Medulla oblongata (tissue), 1 donor: ENCODE measurements around the gene TNXB.
"Not testable (repeated sequence)": the region's sequence is repeated elsewhere in the genome, so short reads cannot be mapped to it uniquely, and the experiment has no call there.

ENCODE experiments used
- DNase-seq: peaks from one replicate; pipeline ENCODE4 v3.0.0-alpha.2; 2015; ENCODE audit errors: extremely low spot score

Gene TNXB

DNA sequence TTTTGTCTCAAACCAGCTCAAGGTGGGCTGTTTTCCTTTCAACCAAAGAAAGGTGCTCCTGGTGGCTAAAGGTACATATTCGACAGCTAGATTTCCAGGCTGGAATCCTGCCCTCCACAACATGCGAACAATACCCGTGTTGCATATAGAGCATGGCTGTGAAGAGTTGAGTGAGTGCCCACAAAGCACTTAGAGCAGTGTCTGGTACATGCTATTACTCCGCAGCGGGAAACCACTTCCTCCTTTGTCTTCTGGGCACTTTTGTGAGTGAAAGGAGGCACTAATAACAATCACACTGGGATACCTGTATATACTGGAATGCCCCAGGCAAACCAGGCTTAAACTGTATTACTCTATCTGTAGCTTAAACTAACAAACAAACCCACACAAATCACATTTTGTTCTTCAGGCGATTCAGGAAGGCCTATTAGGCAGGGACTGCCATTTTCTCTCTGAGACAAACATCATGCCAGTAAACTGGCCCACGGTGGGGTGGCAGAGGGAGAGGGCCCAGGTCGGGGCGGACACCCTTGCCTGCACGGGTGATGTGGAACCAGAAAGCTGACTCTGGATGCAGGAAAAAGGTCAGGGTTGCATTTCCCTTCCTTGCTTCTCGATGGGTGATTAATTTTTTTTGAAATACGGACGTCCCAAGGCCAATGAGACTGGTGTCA, 104.1 kb downstream of the TNXB start:
- DNase-seq: not testable (repeated sequence)

DNA sequence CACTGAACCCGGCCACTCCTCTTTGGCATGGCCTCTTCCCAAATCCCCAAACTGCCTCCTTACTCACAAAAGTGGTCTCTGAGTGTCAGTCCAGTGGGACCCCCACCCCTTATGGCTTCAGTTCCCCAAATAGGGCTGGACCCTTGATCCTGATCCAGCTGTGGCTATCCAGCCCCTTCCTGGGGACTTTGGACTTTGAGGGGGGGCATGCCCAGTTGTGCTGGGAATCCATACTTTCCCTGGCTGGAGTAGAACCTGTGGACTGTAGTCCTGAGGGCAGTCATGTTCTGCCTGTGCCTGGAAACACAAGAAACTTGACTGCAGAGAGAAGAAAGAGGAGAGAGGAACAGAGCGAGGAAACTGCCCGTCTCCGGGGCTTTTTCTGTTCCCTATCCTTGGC, 104.7 kb downstream of the TNXB start:
- not testable (repeated sequence) for DNase-seq

DNA sequence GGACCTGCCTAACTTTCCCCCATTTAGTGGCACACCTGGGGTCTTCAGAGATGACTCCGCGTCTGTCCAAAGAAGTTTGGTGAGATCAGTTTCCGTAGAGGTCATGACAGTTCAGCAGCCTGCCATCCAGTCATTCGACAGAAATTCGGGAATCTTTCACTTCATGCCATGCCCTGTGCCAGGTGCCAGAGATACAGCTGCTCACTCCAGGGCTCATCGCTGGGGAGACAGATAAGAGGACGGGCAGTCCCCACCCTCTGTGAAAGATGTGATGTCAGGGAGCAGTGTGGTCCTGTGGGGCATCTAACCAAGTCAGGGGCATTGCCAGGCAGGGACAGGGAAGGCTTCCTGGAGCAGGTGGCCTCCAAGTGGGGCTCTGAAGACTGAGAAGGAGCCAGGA, 105.8 kb downstream of the TNXB start:
- not testable (repeated sequence) for DNase-seq

DNA sequence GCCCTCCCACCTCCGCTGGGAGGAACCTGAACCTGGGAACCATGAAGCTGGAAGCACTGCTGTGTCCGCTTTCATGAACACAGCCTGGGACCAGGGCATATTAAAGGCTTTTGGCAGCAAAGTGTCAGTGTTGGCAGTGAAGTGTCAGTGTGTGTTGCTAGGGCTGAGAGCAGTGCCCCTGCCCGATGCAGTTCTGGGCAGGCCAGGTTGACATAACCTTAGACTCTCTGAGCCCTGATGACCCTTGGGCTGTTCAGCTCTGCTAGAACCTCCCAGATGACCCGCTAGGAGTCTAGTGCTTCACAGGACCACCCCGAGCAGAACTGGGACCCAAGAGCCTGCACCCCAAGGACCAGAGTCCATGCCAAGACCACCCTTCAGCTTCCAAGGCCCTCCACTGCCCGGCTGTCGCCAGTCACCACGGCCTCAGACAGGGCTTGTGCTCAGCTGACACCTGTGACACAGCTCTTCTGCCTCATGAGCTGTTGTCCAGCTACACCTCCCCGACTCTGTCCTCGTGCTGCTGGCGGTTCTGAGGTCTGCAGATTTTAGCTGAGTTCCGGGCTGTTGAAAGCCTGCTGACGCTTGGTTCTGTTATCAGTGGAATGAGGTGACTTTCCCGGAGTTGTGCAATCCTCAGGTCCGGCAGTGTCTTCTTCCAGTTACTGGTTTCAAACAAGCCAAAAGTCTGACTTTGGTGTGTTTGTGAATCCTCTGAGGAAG, 106.4 kb downstream of the TNXB start:
- DNase-seq: not testable (repeated sequence)

DNA sequence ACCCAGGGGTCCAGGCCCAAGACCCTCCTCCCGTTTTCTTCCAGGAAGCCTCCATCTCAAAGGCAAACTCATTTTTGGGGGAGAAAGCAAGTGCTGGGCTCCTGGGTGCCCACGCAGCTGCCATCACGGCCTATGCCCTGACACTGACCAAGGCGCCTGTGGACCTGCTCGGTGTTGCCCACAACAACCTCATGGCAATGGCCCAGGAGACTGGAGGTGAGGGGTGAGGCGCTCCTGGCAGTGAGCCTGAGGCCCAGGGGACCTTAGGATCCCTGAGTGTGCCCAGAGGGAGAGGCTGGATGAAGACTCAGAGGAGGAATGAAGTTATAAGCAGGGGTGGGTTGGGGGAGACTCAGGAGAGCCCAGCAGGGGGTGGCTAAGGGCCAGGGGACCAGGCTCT, 112.8 kb downstream of the TNXB start:
- DNase-seq: not testable (repeated sequence)

DNA sequence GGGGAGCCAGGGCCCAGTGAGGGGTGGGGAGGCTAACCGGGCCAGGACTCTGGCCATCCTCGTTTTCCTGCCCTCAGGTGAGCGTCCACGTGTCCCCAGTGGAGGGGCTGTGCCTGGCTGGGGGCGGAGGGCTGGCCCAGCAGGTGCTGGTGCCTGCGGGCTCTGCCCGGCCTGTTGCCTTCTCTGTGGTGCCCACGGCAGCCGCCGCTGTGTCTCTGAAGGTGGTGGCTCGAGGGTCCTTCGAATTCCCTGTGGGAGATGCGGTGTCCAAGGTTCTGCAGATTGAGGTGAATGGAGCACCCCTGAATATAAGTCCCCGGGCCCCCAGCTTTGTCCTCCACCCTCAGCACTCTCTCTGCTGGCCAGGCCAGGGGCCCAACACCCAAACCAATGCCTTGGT, 114.7 kb downstream of the TNXB start:
- not testable (repeated sequence) for DNase-seq
